Measurements from ENCODE around the gene MYH7. TPM values are rescaled to one million over a fixed set of nuclear protein-coding genes. Genes with fewer than 3 reads are reported as not detected.

MYH7 gene
- polyA plus RNA-seq, 1 donor (not counting 4 experiments of a cell fraction or from before 2014, with no cell fraction given), result not detected

DNA sequence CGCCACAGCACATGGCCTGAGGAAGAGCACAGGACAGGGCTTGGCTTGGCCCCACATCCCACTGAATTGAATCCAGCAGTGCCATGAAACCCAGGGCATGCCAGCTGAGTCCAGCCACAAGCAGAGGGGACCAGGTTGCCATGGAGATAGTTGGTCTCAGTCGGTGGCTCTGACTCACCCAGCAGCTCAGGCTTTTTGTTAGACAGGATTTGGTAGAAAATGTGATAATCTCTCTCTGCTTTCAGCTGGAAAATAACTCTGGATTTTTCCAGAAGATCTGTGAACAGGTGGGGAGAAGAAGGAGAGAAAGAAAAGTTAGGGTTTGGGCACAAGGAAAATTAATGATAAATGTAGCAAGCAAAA, 4.8 kb downstream of the MYH7 start:
- Histone ChIP-seq H3K4me3 (ENCODE audit: control insufficient read depth in 2 of 3, extremely low read depth in 1 of 3, insufficient read depth in 2 of 3, low read depth in 1 of 3, low read length in 3 of 3) (no peak overlapping the region), H3K27ac (ENCODE audit: control insufficient read depth, insufficient read depth, low read length) (no peak overlapping the region), H3K9ac (ENCODE audit: control insufficient read depth, extremely low read depth, insufficient read depth, low read length) (no peak overlapping the region), H3K36me3 (ENCODE audit: control insufficient read depth in 2 of 2, extremely low read depth in 1 of 2, insufficient read depth in 2 of 2, low read length in 2 of 2) (no peaks in the 10 kb centered on the region), H3K79me2 (ENCODE audit: control insufficient read depth, insufficient read depth, low read length) (no peaks in the 10 kb centered on the region), H3K9me3 (ENCODE audit: control insufficient read depth, low read depth, low read length) (no peaks in the 10 kb centered on the region), H3K27me3 (ENCODE audit: control insufficient read depth, extremely low read depth, insufficient read depth, low read length) (peaks cover 2% of the 10 kb centered on the region), H3K9me1 (ENCODE audit: control insufficient read depth, extremely low read depth, insufficient read depth, low read length) (no peaks in the 10 kb centered on the region), H4K20me1 (ENCODE audit: control insufficient read depth, extremely low read depth, insufficient read depth, low read length) (no peaks in the 10 kb centered on the region), H2AFZ (ENCODE audit: control insufficient read depth, low read length) (no peak overlapping the region), H3K4me2 (ENCODE audit: control insufficient read depth, extremely low read depth, insufficient read depth, low read depth, low read length) (no peak overlapping the region), H3K4me1 (ENCODE audit: control insufficient read depth, extremely low read depth, insufficient read depth, low read length) (no peaks in the 10 kb centered on the region)
- TF ChIP-seq, protein P1, sequence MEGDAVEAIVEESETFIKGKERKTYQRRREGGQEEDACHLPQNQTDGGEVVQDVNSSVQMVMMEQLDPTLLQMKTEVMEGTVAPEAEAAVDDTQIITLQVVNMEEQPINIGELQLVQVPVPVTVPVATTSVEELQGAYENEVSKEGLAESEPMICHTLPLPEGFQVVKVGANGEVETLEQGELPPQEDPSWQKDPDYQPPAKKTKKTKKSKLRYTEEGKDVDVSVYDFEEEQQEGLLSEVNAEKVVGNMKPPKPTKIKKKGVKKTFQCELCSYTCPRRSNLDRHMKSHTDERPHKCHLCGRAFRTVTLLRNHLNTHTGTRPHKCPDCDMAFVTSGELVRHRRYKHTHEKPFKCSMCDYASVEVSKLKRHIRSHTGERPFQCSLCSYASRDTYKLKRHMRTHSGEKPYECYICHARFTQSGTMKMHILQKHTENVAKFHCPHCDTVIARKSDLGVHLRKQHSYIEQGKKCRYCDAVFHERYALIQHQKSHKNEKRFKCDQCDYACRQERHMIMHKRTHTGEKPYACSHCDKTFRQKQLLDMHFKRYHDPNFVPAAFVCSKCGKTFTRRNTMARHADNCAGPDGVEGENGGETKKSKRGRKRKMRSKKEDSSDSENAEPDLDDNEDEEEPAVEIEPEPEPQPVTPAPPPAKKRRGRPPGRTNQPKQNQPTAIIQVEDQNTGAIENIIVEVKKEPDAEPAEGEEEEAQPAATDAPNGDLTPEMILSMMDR (optimal IDR thresholded peaks at IDR 0.05 in 1 of 3, IDR thresholded peaks at IDR 0.05 in 1 of 3, conservative IDR thresholded peaks at IDR 0.05 in 1 of 3; ENCODE audit: extremely low read depth in 1 of 3, insufficient read depth in 2 of 3, low read length in 3 of 3), result no peak
- no peak for TF ChIP-seq EZH2 (IDR thresholded peaks at IDR 0.05; ENCODE audit: low read length)
- DNase-seq (ENCODE audit: low read depth, low spot score) (no peak), FAIRE-seq (no peak)
- dilution Hi-C loops (cut with MboI; ENCODE audit: extremely low pct_ligation_motif_present, low sequenced_read_pairs), result no loop called here

DNA sequence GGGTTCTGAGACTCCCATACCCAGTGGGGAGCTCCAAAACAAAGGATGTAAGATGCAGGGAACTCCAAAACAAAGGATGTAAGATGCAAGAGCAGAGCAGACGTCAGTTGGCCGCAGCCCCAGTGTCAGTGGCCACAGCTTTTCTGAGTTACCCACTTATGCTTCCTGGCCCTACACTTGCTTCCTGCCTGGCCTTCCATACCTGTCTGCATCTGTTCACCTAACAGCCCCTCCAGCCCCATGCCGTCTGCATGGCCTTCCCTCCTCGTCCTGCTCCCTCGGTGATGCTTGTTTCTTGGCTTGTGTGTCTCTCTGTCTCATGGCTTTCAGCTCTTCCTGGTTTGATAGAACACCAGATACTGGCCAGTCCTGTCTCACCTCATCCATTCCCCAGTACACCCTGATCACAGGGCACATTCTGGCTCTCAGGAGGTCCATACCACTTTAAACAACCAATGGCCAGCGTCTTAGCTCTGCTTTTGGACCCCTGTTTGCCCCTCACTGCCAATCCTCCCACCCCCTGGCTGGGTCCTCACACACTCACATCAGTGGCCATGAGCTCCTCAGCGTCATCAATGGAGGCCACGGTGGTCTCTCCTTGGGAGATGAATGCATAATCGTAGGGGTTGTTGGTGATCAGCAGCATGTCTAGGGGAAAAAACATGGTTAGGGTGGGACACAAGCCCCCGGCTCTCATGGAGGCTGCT, 5.3 kb downstream of the MYH7 start:
- Histone ChIP-seq H3K4me2 (ENCODE audit: control insufficient read depth, extremely low read depth, insufficient read depth, low read depth, low read length) (no peak overlapping the region), H3K36me3 (ENCODE audit: control insufficient read depth in 2 of 2, extremely low read depth in 1 of 2, insufficient read depth in 2 of 2, low read length in 2 of 2) (no peaks in the 10 kb centered on the region), H3K4me1 (ENCODE audit: control insufficient read depth, extremely low read depth, insufficient read depth, low read length) (no peaks in the 10 kb centered on the region), H3K4me3 (ENCODE audit: control insufficient read depth in 2 of 3, extremely low read depth in 1 of 3, insufficient read depth in 2 of 3, low read depth in 1 of 3, low read length in 3 of 3) (no peak overlapping the region), H3K9me1 (ENCODE audit: control insufficient read depth, extremely low read depth, insufficient read depth, low read length) (no peaks in the 10 kb centered on the region), H3K9me3 (ENCODE audit: control insufficient read depth, low read depth, low read length) (no peaks in the 10 kb centered on the region), H3K79me2 (ENCODE audit: control insufficient read depth, insufficient read depth, low read length) (no peaks in the 10 kb centered on the region), H3K27ac (ENCODE audit: control insufficient read depth, insufficient read depth, low read length) (no peak overlapping the region), H2AFZ (ENCODE audit: control insufficient read depth, low read length) (no peak overlapping the region), H3K9ac (ENCODE audit: control insufficient read depth, extremely low read depth, insufficient read depth, low read length) (no peak overlapping the region), H3K27me3 (ENCODE audit: control insufficient read depth, extremely low read depth, insufficient read depth, low read length) (peaks cover 2% of the 10 kb centered on the region), H4K20me1 (ENCODE audit: control insufficient read depth, extremely low read depth, insufficient read depth, low read length) (no peaks in the 10 kb centered on the region)
- TF ChIP-seq EZH2 (IDR thresholded peaks at IDR 0.05; ENCODE audit: low read length), result no peak
- TF ChIP-seq, protein P1 (optimal IDR thresholded peaks at IDR 0.05 in 1 of 3, IDR thresholded peaks at IDR 0.05 in 1 of 3, conservative IDR thresholded peaks at IDR 0.05 in 1 of 3; ENCODE audit: extremely low read depth in 1 of 3, insufficient read depth in 2 of 3, low read length in 3 of 3), result no peak
- FAIRE-seq (no peak), DNase-seq (ENCODE audit: low read depth, low spot score) (no peak)
- dilution Hi-C loops (cut with MboI; ENCODE audit: extremely low pct_ligation_motif_present, low sequenced_read_pairs), result no loop called here
